ENCODE measurements around the gene EXOG. TPM values are rescaled to one million over a fixed set of nuclear protein-coding genes. Genes with fewer than 3 reads are reported as not detected.

The EXOG gene
- total and polyA plus RNA-seq, 2 donors, result 21.9 to 22.0 TPM

DNA sequence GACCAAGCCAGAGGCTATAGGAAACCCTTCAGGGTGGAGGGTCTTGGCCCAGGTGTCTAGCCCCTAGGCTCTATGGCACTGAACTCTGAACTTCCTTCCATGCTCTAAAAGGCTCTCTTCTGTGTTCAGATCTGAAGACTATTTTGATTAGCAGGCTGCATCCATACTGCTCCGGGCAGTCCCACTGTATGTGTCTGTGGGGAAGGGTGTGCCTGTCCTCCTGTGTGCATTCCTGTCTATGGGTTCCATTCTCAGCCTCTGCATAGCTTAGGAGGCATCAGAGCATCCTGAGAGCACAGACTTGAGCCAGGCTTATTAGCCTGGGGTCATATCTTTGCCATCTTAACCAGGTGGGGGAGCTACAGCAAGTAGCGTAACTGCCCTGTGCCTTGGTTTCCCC lies 38.0 kb downstream of the EXOG start:
- no peak overlapping the region for H3K27ac ChIP-seq (ENCODE audit: low read depth)
- no peaks in the 10 kb centered on the region for H3K4me1 ChIP-seq (ENCODE audit: insufficient read depth)
- no peaks in the 10 kb centered on the region for H3K36me3 ChIP-seq (ENCODE audit: insufficient read depth)
- no peak overlapping the region for H3K4me3 ChIP-seq (ENCODE audit: low read depth, low read length)
- DNase-seq (ENCODE audit: extremely low spot score), result no peak
- 97% methylated on average over 2 of the region's 2 CpGs for WGBS

DNA sequence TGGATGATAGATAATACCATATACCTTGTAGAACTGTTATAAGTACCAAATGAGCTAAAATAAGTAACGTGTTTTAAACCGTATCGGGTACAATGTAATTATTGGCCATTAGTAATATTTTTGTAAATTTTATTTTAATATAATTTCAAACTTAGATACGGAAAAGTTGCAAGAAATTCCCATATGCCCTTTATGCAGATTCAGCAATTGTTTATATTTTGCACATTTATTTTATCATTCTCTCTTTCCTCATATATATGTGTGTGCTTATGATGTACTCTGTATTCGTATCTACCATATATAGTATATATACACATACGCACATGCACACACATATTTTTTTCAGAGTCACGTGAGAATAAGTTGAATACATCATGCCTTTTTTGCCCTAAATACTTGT lies 38.5 kb downstream of the EXOG start:
- DNase-seq (ENCODE audit: extremely low spot score), result no peak
- no peaks in the 10 kb centered on the region for H3K4me1 ChIP-seq (ENCODE audit: insufficient read depth)
- H3K4me3 ChIP-seq (ENCODE audit: low read depth, low read length), result no peak overlapping the region
- H3K36me3 ChIP-seq (ENCODE audit: insufficient read depth), result no peaks in the 10 kb centered on the region
- WGBS, result 98% methylated on average over 7 of the region's 7 CpGs
- H3K27ac ChIP-seq (ENCODE audit: low read depth), result no peak overlapping the region

DNA sequence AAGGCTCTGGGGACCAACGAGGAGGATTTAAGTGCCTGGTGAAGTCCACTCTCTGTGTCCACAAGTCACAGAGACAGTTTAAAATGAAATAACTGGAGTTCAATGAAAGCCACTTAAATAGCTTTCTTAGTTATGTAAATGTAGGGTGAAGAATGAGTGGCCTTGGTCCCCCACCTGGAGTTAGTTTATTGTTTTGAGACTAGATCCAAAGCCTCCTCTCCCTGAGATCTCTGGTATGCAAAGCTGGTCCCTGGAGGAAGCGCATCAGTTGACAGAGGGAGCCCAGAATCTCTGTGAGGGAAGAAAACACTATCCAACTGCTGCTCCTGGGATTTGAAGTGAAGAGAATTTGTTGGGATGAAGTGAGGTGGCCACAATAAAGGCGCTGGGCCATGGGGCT lies 40.5 kb downstream of the EXOG start:
- Histone ChIP-seq H3K27ac (ENCODE audit: low read depth) (no peak overlapping the region), H3K36me3 (ENCODE audit: insufficient read depth) (no peaks in the 10 kb centered on the region), H3K4me3 (ENCODE audit: low read depth, low read length) (no peak overlapping the region), H3K4me1 (ENCODE audit: insufficient read depth) (no peaks in the 10 kb centered on the region)
- WGBS, result 74% methylated on average over 3 of the region's 3 CpGs
- DNase-seq (ENCODE audit: extremely low spot score), result no peak

DNA sequence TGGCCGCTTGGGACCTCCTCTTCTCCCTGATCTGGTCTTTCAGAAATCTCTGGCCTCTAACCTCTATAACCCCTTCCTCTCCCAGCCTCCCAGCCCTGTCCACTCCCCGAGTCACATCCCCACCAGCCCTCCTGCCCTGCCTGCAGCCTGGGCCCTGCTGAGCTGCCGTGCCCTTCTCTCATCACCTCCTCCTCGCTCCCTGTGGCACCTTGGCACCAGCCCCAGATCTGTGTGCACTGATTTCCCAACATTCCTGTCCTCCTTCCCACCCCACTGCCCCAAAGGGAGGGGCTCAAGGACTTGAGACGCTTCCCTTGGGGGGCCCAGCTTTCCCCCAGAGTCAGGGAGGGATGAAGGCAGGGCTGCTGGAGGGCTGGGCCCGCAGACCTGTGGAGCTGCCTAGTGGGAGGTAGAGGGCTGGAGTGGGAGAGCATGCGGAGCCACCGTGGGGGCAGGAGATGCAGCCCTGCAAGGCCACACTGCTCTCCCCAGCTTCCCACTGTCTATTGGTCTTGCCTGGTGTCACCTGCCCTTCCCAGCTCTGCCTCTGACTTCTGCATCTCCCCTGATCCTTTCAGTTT lies 42.7 kb downstream of the EXOG start:
- no peaks in the 10 kb centered on the region for H3K36me3 ChIP-seq (ENCODE audit: insufficient read depth)
- 63% methylated on average over 8 of the region's 8 CpGs for WGBS
- no peak for DNase-seq (ENCODE audit: extremely low spot score)
- H3K27ac ChIP-seq (ENCODE audit: low read depth), result no peak overlapping the region
- no peak overlapping the region for H3K4me3 ChIP-seq (ENCODE audit: low read depth, low read length)
- no peaks in the 10 kb centered on the region for H3K4me1 ChIP-seq (ENCODE audit: insufficient read depth)

DNA sequence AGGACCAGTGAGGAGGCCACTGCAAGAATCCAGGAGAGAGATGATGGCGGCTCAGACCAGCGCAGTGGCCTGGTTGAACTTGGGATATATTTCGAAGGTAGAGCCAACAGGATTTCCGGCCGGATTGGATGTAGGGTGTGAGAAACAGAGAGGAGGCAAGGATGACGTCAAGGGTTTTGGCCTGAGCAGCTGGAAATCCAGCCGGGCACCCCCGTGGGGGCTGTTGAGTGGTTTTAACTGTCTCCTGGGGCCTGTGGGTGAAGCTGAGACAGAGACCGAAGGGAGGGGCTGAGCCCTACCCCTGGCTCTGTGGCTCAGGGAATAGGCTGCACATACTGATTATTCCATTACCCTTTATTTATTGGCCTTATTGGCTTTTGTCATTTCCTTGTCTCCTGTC lies 45.7 kb downstream of the EXOG start:
- Histone ChIP-seq H3K36me3 (ENCODE audit: insufficient read depth) (no peaks in the 10 kb centered on the region), H3K4me3 (ENCODE audit: low read depth, low read length) (no peak overlapping the region), H3K27ac (ENCODE audit: low read depth) (no peak overlapping the region), H3K4me1 (ENCODE audit: insufficient read depth) (no peaks in the 10 kb centered on the region)
- DNase-seq (ENCODE audit: extremely low spot score), result no peak
- 60% methylated on average over 9 of the region's 9 CpGs for WGBS

DNA sequence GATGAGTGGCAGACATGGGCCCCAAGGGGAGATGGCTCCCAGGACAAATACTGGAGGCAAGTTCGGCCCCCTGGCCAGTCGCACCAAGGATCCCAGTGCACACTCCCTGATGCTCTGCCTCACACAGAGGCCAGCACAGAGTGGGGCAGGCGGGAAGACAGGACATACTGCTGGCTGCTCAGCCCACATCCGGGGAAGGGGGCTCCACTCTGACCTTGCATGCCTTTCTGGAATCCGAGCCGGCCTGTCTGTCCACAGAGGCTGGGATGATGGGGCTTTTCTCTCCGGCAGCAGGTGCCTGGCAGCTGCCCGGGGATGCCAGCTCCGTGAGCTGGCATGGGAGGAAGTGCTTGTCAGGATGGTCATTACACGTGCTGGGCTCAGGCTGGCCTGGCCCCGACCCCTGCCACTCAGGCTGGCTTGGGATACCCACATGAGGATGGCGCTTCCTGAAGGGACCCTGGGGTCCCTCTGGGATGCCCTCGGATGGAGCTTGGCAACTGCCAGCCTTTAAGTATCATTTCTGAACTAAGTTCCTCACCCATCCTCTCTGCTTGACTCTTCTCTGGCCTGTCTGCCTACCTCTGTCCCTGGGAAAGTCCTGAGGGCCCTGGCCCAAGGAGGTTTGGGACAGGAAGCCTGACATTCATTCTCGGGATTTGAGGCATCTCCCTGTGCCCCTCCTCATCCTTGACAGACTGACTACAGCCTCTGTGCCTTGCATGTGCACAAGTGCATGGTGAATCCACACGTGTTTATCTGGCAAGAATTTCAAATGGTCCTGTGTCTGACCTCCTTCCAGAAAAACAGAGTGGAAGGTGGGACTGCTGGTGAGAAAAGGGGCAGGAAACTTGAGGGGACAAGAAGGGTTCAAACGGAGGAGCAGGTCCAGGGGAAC lies 46.5 kb downstream of the EXOG start:
- no peak overlapping the region for H3K4me3 ChIP-seq (ENCODE audit: low read depth, low read length)
- H3K4me1 ChIP-seq (ENCODE audit: insufficient read depth), result no peaks in the 10 kb centered on the region
- H3K36me3 ChIP-seq (ENCODE audit: insufficient read depth), result no peaks in the 10 kb centered on the region
- WGBS, result 64% methylated on average over 16 of the region's 16 CpGs
- H3K27ac ChIP-seq (ENCODE audit: low read depth), result no peak overlapping the region
- no peak for DNase-seq (ENCODE audit: extremely low spot score)

DNA sequence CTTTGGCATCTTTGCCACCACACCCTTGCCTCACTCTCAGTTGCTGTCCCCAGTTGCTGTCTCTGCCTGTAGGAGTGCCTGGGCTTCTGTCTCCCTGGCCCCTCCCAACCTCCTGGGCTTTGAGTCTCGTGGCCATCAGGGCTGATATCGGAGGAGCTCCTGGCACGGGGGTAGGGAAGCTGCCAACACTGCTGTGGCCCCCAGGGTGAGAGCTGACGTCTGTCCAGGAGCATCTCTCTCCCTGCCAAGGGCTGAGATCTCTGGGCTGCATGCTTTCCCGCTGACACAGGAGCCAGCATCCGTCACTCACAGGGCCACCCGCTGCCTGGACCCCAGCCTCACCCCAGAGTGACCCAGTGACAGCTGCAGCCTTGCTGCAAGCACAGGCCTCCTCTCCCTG lies 47.4 kb downstream of the EXOG start:
- no peak overlapping the region for H3K4me3 ChIP-seq (ENCODE audit: low read depth, low read length)
- no peaks in the 10 kb centered on the region for H3K36me3 ChIP-seq (ENCODE audit: insufficient read depth)
- no peak for DNase-seq (ENCODE audit: extremely low spot score)
- H3K4me1 ChIP-seq (ENCODE audit: insufficient read depth), result no peaks in the 10 kb centered on the region
- no peak overlapping the region for H3K27ac ChIP-seq (ENCODE audit: low read depth)
- WGBS, result 49% methylated on average over 7 of the region's 7 CpGs

DNA sequence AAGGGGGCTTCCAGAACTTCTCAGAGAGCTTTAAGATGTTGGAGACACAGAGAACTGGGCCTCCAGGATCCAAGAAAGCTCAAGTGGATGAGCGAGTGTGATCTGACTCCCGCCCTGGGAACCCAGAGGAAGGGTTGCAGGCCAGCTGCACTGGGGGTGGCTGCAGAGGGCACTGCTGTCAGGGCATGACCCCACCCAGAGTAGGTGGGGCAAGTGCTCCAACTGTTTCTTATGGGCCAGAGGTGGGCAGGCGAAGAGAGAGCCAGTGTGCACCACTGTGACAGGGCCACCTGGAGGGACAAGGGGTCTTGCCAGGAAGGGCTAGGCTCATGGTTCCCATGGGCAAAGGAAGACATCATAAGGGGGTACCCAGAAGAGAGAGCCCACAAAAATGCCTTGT lies 48.8 kb downstream of the EXOG start:
- Histone ChIP-seq H3K36me3 (ENCODE audit: insufficient read depth) (no peaks in the 10 kb centered on the region), H3K4me3 (ENCODE audit: low read depth, low read length) (no peak overlapping the region), H3K27ac (ENCODE audit: low read depth) (no peak overlapping the region), H3K4me1 (ENCODE audit: insufficient read depth) (no peaks in the 10 kb centered on the region)
- DNase-seq (ENCODE audit: extremely low spot score), result no peak
- WGBS, result 91% methylated on average over 3 of the region's 3 CpGs

DNA sequence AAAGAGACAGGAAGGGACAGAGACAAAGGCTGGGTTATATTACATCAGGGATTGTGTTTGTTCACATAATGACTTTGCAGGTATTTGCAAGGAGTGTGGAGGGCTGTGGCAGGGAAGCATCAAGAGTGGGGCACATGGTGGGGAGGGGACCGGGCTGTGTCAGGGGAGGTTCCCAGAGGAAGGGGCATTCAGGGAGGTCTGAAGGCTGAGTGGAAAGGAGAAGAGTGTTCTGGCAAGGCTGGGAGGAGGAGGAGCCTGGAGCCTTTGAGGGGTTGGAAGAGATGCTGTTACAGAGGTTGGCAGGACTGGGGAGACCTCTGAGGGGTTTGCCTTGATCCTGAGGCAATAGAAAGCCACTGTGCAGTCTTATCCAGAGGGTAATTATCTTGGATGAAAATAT lies 49.4 kb downstream of the EXOG start:
- no peak for DNase-seq (ENCODE audit: extremely low spot score)
- Histone ChIP-seq H3K36me3 (ENCODE audit: insufficient read depth) (no peaks in the 10 kb centered on the region), H3K4me3 (ENCODE audit: low read depth, low read length) (no peak overlapping the region), H3K4me1 (ENCODE audit: insufficient read depth) (no peaks in the 10 kb centered on the region), H3K27ac (ENCODE audit: low read depth) (no peak overlapping the region)
- WGBS, result 73% methylated on average over 1 of the region's 1 CpG

DNA sequence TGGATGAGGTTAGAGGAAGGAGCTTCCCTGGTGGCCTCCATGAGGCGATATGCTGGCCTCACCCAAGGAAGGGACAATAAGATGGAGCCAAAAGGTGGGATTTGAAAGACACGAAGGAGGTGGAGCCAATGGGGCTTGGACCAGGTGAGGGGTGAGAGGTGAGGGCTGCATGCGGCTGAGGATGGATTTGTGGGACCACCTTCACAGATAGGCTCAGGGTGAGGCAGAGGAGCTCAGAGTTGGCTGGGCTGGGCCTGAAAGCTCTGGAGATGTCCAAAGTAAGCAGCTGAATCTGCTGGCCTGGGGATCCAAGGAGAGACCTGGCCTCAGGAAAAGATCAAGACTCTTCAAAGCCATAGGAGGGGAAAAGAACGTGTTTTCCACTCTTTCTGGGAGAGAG lies 49.8 kb downstream of the EXOG start:
- WGBS, result 91% methylated on average over 4 of the region's 4 CpGs

DNA sequence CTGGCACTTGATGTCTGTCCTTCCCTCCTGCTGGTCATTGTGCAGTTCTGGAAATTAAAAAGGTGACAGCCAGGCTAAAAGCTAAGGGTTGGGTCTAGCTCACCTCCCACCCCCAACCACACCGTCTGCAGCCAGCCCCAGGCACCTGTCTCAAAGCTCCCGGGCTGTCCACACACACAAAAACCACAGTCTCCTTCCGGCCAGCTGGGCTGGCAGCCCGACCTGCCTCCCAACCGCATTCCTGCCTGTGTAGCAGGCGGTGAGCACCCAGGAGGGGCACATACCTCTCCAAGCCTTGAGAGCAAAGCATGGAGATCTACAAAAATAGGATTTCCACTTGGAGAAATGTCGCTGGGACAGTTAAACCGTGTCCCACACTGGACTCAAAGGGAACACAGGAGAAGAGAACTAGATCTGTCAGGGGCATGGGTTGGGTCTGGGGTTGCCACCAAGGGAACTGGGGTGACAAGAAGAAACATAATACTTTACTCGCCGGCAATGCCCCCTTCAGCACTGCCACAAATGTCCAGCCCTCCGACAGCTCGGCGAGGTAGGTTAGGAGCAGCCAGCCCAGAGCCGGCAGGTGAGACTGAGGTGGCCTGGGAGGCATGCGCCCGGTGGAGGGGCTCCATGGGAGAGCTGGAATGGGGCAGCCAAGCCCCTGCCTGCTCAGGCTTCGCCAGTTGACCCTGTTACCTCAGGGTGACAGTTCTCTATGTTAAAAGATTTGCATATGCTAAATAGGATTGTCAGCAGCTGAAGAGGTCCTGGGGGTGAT lies 52.2 kb downstream of the EXOG start:
- Histone ChIP-seq H3K4me1 (ENCODE audit: insufficient read depth) (no peaks in the 10 kb centered on the region), H3K4me3 (ENCODE audit: low read depth, low read length) (no peak overlapping the region), H3K36me3 (ENCODE audit: insufficient read depth) (no peaks in the 10 kb centered on the region), H3K27ac (ENCODE audit: low read depth) (no peak overlapping the region)
- DNase-seq (ENCODE audit: extremely low spot score), result no peak
- 76% methylated on average over 17 of the region's 17 CpGs for WGBS

More for the DNA sequence above, 49.8 kb downstream of the EXOG start:
- Histone ChIP-seq H3K4me1 (ENCODE audit: insufficient read depth) (no peaks in the 10 kb centered on the region), H3K4me3 (ENCODE audit: low read depth, low read length) (no peak overlapping the region), H3K36me3 (ENCODE audit: insufficient read depth) (no peaks in the 10 kb centered on the region), H3K27ac (ENCODE audit: low read depth) (no peak overlapping the region)
- DNase-seq (ENCODE audit: extremely low spot score), result no peak

DNA sequence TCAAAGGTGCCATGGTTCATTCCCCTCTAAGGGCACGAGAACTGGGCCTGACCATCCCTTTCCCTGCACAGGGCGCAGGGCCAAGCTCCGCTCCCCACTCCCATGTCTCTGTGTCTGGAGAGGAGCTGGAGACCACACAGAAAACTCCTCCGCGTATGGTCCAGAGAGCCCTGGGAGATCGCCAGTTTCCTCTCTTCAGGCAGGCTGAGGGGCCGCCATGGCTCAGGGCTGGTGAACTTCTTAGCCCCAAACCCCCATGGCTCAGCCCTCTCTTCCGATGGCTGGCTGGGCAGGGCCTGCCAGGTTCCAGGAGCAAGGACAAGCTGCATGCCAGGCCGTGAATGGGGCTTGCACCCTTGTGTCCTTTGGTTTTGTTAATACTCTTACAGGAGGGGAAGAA lies 52.9 kb downstream of the EXOG start:
- 75% methylated on average over 9 of the region's 9 CpGs for WGBS
- H3K36me3 ChIP-seq (ENCODE audit: insufficient read depth), result no peaks in the 10 kb centered on the region
- no peak overlapping the region for H3K4me3 ChIP-seq (ENCODE audit: low read depth, low read length)
- no peaks in the 10 kb centered on the region for H3K4me1 ChIP-seq (ENCODE audit: insufficient read depth)
- no peak overlapping the region for H3K27ac ChIP-seq (ENCODE audit: low read depth)
- no peak for DNase-seq (ENCODE audit: extremely low spot score)

DNA sequence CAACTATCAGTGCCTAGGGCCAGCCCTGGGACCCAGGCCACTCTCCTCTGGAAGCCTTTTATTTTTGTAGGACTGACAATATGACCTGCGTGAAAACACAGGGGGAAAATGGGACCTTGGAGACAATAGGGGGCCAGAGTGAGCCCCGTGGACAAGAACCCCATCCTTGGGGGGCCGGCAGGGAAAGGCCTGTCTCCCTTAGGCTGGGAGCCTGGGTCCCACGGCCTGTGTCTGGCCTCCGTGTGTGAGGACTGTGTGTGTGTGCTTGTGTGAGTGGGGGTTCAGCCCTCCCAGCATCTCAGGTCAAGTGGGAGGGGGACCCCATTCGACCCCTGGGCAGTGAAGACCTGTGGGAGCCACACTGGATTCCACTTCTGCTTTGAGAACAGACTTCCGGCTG lies 53.3 kb downstream of the EXOG start:
- Histone ChIP-seq H3K36me3 (ENCODE audit: insufficient read depth) (no peaks in the 10 kb centered on the region), H3K27ac (ENCODE audit: low read depth) (no peak overlapping the region), H3K4me3 (ENCODE audit: low read depth, low read length) (no peak overlapping the region), H3K4me1 (ENCODE audit: insufficient read depth) (no peaks in the 10 kb centered on the region)
- DNase-seq (ENCODE audit: extremely low spot score), result no peak
- WGBS, result 90% methylated on average over 7 of the region's 7 CpGs

Data from urinary bladder (tissue), 4 donors.